Glutamatergic neuron (in vitro differentiated cells): ENCODE measurements around the gene WASF2. TPM values are rescaled to one million over a fixed set of nuclear protein-coding genes. Genes with fewer than 3 reads are reported as not detected.
A peak's percentile ranks its signal among the peaks of the same experiment; 100 is the strongest.
"Not testable (repeated sequence)": the region's sequence is repeated elsewhere in the genome, so short reads cannot be mapped to it uniquely, and the experiment has no call there.

Source experiments
- DNase-seq: peaks from one replicate; pipeline ENCODE4 v3.0.0; 2022
- H3K27ac Mint-ChIP-seq: one replicate; pipeline ENCODE4 v1.8.0; 2020; ENCODE audit warnings: mild to moderate bottlenecking, mixed read lengths, inconsistent platforms; ENCODE audit not compliant: unreplicated experiment
- H3K27me3 Mint-ChIP-seq: one replicate; pipeline ENCODE4 v1.8.0; 2020; ENCODE audit warnings: mild to moderate bottlenecking, moderate library complexity, mixed read lengths, inconsistent platforms; ENCODE audit not compliant: unreplicated experiment
- H3K36me3 Mint-ChIP-seq: one replicate; pipeline ENCODE4 v1.8.0; 2020; ENCODE audit warnings: mild to moderate bottlenecking, mixed read lengths, inconsistent platforms; ENCODE audit not compliant: unreplicated experiment
- H3K4me1 Mint-ChIP-seq: one replicate; pipeline ENCODE4 v1.8.0; 2020; ENCODE audit warnings: mild to moderate bottlenecking, low read depth, mixed read lengths, inconsistent platforms; ENCODE audit not compliant: unreplicated experiment
- H3K4me3 Mint-ChIP-seq: one replicate; pipeline ENCODE4 v1.8.0; 2020; ENCODE audit warnings: mild to moderate bottlenecking, mixed read lengths, inconsistent platforms; ENCODE audit not compliant: unreplicated experiment
- H3K9me3 Mint-ChIP-seq: one replicate; pipeline ENCODE4 v1.8.0; 2020; ENCODE audit warnings: mild to moderate bottlenecking, moderate library complexity, mixed read lengths, inconsistent platforms; ENCODE audit not compliant: unreplicated experiment
- total RNA-seq: library from RNA; stranded (reverse); fragmentation: NEBNext Ultra II Directional; extraction: Animal tissue kit (Norgen Biotek cat#: 25700); gene quantifications from one replicate; pipeline ENCODE4 v1.2.1, GENCODE V29; 2021; ENCODE audit not compliant: unreplicated experiment
- TF ChIP-seq, protein P1 (sequence below): fragments of 200-600 bp; sonication (generic); IDR thresholded peaks from one replicate; pipeline ENCODE4 v1.5.0; 2021; ENCODE audit not compliant: partially characterized antibody, unreplicated experiment

The WASF2 gene
- total RNA-seq, 1 donor from 2014 or later = 47.0 TPM

GRCh38 chr1:27464926-27465647, 24.9 kb downstream of the WASF2 start:
- Mint-ChIP-seq H3K27me3 (no peaks in the 10 kb centered on the region), H3K27ac (no peak overlapping the region), H3K4me1 (no peaks in the 10 kb centered on the region), H3K4me3 (no peak overlapping the region), H3K9me3 (peaks cover 4% of the 10 kb centered on the region), H3K36me3 (no peaks in the 10 kb centered on the region)
- DNase-seq = no peak
- TF ChIP-seq, protein P1, sequence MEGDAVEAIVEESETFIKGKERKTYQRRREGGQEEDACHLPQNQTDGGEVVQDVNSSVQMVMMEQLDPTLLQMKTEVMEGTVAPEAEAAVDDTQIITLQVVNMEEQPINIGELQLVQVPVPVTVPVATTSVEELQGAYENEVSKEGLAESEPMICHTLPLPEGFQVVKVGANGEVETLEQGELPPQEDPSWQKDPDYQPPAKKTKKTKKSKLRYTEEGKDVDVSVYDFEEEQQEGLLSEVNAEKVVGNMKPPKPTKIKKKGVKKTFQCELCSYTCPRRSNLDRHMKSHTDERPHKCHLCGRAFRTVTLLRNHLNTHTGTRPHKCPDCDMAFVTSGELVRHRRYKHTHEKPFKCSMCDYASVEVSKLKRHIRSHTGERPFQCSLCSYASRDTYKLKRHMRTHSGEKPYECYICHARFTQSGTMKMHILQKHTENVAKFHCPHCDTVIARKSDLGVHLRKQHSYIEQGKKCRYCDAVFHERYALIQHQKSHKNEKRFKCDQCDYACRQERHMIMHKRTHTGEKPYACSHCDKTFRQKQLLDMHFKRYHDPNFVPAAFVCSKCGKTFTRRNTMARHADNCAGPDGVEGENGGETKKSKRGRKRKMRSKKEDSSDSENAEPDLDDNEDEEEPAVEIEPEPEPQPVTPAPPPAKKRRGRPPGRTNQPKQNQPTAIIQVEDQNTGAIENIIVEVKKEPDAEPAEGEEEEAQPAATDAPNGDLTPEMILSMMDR = no peak

- not testable (repeated sequence) for H3K27ac Mint-ChIP-seq, H3K4me1 Mint-ChIP-seq, H3K4me3 Mint-ChIP-seq, H3K36me3 Mint-ChIP-seq, H3K9me3 Mint-ChIP-seq, H3K27me3 Mint-ChIP-seq, DNase-seq
These were observed 26.1 kb downstream of the WASF2 start for GRCh38 chr1:27463916-27464315.

DNA sequence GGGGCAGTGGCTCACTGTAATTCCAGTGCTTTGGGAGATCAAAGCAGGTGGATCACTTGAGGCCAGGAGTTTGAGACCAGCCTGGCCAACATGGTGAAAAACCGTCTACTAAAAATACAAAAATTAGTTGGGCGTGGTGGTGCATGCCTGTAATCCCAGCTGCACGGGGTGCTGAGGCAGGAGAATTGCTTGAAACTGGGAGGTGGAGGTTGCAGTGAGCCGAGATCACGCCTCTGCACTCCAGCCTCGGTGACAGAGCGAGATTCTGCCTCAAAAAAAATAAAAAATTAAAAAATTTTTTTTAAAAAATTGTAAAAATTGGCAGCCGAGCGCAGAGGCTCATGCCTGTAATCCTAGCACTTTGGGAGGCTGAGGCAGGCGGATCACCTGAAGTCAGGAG, 31.4 kb downstream of the WASF2 start:
- H3K4me3 Mint-ChIP-seq, H3K9me3 Mint-ChIP-seq, H3K27ac Mint-ChIP-seq, H3K36me3 Mint-ChIP-seq, H3K27me3 Mint-ChIP-seq, H3K4me1 Mint-ChIP-seq, DNase-seq: not testable (repeated sequence)

DNA sequence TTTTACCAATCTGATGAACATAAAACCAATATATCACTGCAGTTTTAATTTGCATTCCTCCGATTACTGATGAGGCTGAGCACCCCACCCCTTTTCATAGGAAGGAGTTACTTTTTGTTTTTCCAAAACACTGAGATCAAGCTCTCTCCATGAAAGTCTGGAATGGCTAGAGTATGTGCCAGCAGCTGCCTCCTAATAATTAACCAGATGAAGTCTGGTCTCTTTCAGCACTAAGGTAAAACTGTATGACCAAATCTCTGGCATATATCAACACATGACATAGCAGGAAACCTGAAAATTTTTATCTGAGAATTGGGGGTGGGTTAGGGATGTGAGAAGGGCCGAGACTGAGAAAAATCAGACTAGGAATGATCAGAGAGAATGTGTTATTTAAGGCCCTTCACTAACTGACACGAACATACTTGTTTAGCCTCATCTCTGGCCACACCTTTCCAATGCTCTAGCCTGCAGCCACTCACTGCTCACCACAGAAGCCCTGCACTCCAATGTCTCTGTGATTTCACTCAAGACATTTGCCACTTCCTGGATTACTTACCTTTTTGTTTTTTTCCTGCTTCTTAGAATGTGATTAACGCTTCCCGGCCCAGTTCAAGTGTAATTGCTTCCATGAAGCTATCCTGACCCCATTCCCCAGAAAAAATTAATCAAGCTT, 34.7 kb downstream of the WASF2 start:
- Mint-ChIP-seq H3K27me3 (no peaks in the 10 kb centered on the region), H3K27ac (peak overlapping the region; percentile 36), H3K4me1 (peaks cover 11% of the 10 kb centered on the region), H3K9me3 (no peaks in the 10 kb centered on the region), H3K36me3 (no peaks in the 10 kb centered on the region), H3K4me3 (no peak overlapping the region)
- TF ChIP-seq, protein P1 = no peak
- no peak for DNase-seq

GRCh38 chr1:27454610-27455009, 35.4 kb downstream of the WASF2 start:
- Mint-ChIP-seq H3K9me3 (no peaks in the 10 kb centered on the region), H3K36me3 (no peaks in the 10 kb centered on the region), H3K27ac (no peak overlapping the region), H3K4me1 (peaks cover 11% of the 10 kb centered on the region), H3K27me3 (no peaks in the 10 kb centered on the region), H3K4me3 (no peak overlapping the region)
- no peak for DNase-seq
- TF ChIP-seq, protein P1 = no peak

- TF ChIP-seq, protein P1 = no peak
- Mint-ChIP-seq H3K36me3 (no peaks in the 10 kb centered on the region), H3K4me1 (peaks cover 11% of the 10 kb centered on the region), H3K4me3 (no peak overlapping the region), H3K27me3 (no peaks in the 10 kb centered on the region), H3K27ac (peak overlapping the region; percentile 41), H3K9me3 (no peaks in the 10 kb centered on the region)
- DNase-seq = no peak
These were observed 38.6 kb downstream of the WASF2 start for GRCh38 chr1:27451343-27451742.
